ENCODE data around the gene DAB2IP.

DNA sequence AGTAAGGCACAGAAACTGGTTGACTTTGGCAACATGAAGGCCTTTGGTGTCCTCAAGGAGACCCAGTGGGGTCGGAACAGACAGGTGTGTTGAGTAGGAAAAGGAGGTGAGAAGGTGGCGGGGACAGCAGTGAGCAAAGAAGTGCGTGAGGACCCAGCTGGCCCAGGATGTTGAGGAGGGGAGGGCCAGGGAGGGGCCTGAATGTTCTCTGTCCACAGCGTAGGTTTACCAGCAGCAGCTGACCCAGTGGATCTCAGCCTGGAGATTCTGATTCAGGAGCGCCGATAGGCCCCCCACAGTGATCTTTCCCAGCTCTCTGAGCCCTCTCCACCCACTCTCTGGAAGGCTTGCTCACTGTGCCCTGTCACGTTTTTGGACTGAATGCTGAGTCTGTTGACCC is 88.5 kb downstream of the DAB2IP start:
- TF ChIP-seq, protein P1, sequence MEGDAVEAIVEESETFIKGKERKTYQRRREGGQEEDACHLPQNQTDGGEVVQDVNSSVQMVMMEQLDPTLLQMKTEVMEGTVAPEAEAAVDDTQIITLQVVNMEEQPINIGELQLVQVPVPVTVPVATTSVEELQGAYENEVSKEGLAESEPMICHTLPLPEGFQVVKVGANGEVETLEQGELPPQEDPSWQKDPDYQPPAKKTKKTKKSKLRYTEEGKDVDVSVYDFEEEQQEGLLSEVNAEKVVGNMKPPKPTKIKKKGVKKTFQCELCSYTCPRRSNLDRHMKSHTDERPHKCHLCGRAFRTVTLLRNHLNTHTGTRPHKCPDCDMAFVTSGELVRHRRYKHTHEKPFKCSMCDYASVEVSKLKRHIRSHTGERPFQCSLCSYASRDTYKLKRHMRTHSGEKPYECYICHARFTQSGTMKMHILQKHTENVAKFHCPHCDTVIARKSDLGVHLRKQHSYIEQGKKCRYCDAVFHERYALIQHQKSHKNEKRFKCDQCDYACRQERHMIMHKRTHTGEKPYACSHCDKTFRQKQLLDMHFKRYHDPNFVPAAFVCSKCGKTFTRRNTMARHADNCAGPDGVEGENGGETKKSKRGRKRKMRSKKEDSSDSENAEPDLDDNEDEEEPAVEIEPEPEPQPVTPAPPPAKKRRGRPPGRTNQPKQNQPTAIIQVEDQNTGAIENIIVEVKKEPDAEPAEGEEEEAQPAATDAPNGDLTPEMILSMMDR (conservative IDR thresholded peaks at IDR 0.05; ENCODE audit: low read depth, low read length) = no peak
- TF ChIP-seq MXI1 (IDR thresholded peaks at IDR 0.05; ENCODE audit: borderline replicate concordance, low read depth, low read length) = no peak
- TF ChIP-seq, protein P2, sequence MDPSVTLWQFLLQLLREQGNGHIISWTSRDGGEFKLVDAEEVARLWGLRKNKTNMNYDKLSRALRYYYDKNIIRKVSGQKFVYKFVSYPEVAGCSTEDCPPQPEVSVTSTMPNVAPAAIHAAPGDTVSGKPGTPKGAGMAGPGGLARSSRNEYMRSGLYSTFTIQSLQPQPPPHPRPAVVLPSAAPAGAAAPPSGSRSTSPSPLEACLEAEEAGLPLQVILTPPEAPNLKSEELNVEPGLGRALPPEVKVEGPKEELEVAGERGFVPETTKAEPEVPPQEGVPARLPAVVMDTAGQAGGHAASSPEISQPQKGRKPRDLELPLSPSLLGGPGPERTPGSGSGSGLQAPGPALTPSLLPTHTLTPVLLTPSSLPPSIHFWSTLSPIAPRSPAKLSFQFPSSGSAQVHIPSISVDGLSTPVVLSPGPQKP (IDR thresholded peaks at IDR 0.05; ENCODE audit: borderline replicate concordance, low read depth, low read length) = no peak
- TF ChIP-seq CHD1 (IDR thresholded peaks at IDR 0.05; ENCODE audit: low read depth, low read length) = no peak
- TF ChIP-seq POLR2A (IDR thresholded peaks at IDR 0.05; ENCODE audit: low read depth, low read length) = no peak
- TF ChIP-seq BHLHE40 (IDR thresholded peaks at IDR 0.05; ENCODE audit: low read depth, low read length) = 0 out of 2 replicates have a peak, but pooled peaks have one; percentile 39
- no peak for TF ChIP-seq FOS (IDR thresholded peaks at IDR 0.05; ENCODE audit: low read depth, low read length)
- no peak for TF ChIP-seq RAD21 (IDR thresholded peaks at IDR 0.05; ENCODE audit: low read length)
- TF ChIP-seq CEBPB (IDR thresholded peaks at IDR 0.05; ENCODE audit: low read depth, low read length) = no peak
